DMS 273 (cell line): ENCODE measurements around the gene TPT1.
"Not testable (repeated sequence)": the region's sequence is repeated elsewhere in the genome, so short reads cannot be mapped to it uniquely, and the experiment has no call there.

ENCODE experiments used
- DNase-seq: peaks from one replicate; lab custom pipeline; 2025; ENCODE audit not compliant: unreplicated experiment; lab: John Stamatoyannopoulos, UW

The TPT1 gene

GRCh38 chr13:45368005-45368404 is 27.0 kb upstream of the TPT1 start:
- no peak for DNase-seq

GRCh38 chr13:45367358-45367757 is 26.4 kb upstream of the TPT1 start:
- no peak for DNase-seq

GRCh38 chr13:45365558-45365885 is 24.5 kb upstream of the TPT1 start:
- DNase-seq, result no peak

- no peak for DNase-seq
Observed at GRCh38 chr13:45364876-45365557, 24.0 kb upstream of the TPT1 start.

GRCh38 chr13:45362939-45363338 is 22.0 kb upstream of the TPT1 start:
- no peak for DNase-seq

GRCh38 chr13:45361596-45362206 is 20.7 kb upstream of the TPT1 start:
- DNase-seq, result no peak

- no peak for DNase-seq
Observed at GRCh38 chr13:45356966-45357672, 16.1 kb upstream of the TPT1 start.

GRCh38 chr13:45353895-45354294 is 12.9 kb upstream of the TPT1 start:
- no peak for DNase-seq

- no peak for DNase-seq
Observed at GRCh38 chr13:45352031-45352430, 11.0 kb upstream of the TPT1 start.

GRCh38 chr13:45350152-45350551 is 9.2 kb upstream of the TPT1 start:
- DNase-seq, result no peak

GRCh38 chr13:45349438-45349837 is 8.5 kb upstream of the TPT1 start:
- DNase-seq, result no peak

- not testable (repeated sequence) for DNase-seq
Observed at GRCh38 chr13:45344064-45344463, 3.1 kb upstream of the TPT1 start.

GRCh38 chr13:45343102-45343501 is 2.1 kb upstream of the TPT1 start:
- DNase-seq, result not testable (repeated sequence)

- DNase-seq, result not testable (repeated sequence)
Observed at GRCh38 chr13:45342668-45343067, 1.7 kb upstream of the TPT1 start.

GRCh38 chr13:45341799-45342500 is 967 bp upstream of the TPT1 start:
- DNase-seq, result peak; percentile 29

- DNase-seq, result peak; percentile 89
Observed at GRCh38 chr13:45340422-45341033, 455 bp downstream of the TPT1 start.

- DNase-seq, result no peak
Observed at GRCh38 chr13:45339867-45340266, 1.1 kb downstream of the TPT1 start.

- no peak for DNase-seq
Observed at GRCh38 chr13:45339399-45339798, 1.6 kb downstream of the TPT1 start.

- DNase-seq, result no peak
Observed at GRCh38 chr13:45337803-45338202, 3.2 kb downstream of the TPT1 start.

GRCh38 chr13:45337395-45337794 is 3.6 kb downstream of the TPT1 start:
- no peak for DNase-seq

GRCh38 chr13:45336025-45336800 is 4.8 kb downstream of the TPT1 start:
- DNase-seq, result no peak
